Measurements from ENCODE around the gene CYBB.

CYBB gene

DNA sequence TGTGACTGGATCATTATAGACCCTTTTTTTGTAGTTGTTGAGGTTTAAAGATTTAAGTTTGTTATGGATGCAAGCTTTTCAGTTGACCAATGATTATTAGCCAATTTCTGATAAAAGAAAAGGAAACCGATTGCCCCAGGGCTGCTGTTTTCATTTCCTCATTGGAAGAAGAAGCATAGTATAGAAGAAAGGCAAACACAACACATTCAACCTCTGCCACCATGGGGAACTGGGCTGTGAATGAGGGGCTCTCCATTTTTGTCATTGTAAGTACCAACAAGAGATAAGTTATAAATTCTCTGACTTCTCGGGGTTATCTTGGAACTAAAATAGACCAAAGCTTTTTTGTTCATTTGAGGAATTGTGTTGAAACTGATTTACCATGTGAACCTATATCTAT, at the start of gene CYBB:
Gene CYBB (plus strand): TSS at position 203 of the 400 bp plus-strand sequence. CDS start 19 bp downstream, at position 222.
- H3K36me3 ChIP-seq (ENCODE audit: control insufficient read depth, insufficient read depth, low read length), result no peaks in the 10 kb centered on the region
- no peak for DNase-seq (ENCODE audit: extremely low read depth, insufficient read length)
- no peak for TF ChIP-seq CTCF (IDR thresholded peaks at IDR 0.05; ENCODE audit: insufficient read depth, low read length, poor library complexity, severe bottlenecking)
- no peaks in the 10 kb centered on the region for H3K27me3 ChIP-seq (replicated peaks; ENCODE audit: control insufficient read depth, insufficient read depth, low read length)
- H3K4me3 ChIP-seq (replicated peaks; ENCODE audit: low read depth, low read length), result peak within 1 kb of the TSS; percentile 57

- DNase-seq (ENCODE audit: extremely low read depth, insufficient read length), result peak; percentile 17
- no peaks in the 10 kb centered on the region for H3K36me3 ChIP-seq (ENCODE audit: control insufficient read depth, insufficient read depth, low read length)
- peak; percentile 86 for TF ChIP-seq CTCF (IDR thresholded peaks at IDR 0.05; ENCODE audit: insufficient read depth, low read length, poor library complexity, severe bottlenecking)
- no peaks in the 10 kb centered on the region for H3K27me3 ChIP-seq (replicated peaks; ENCODE audit: control insufficient read depth, insufficient read depth, low read length)
- H3K4me3 ChIP-seq (replicated peaks; ENCODE audit: low read depth, low read length), result no peak overlapping the region
These were observed 34.5 kb upstream of the CYBB start for GRCh38 chrX:37745354-37745753.

- no peaks in the 10 kb centered on the region for H3K36me3 ChIP-seq (ENCODE audit: control insufficient read depth, insufficient read depth, low read length)
- TF ChIP-seq CTCF (IDR thresholded peaks at IDR 0.05; ENCODE audit: insufficient read depth, low read length, poor library complexity, severe bottlenecking), result no peak
- H3K27me3 ChIP-seq (replicated peaks; ENCODE audit: control insufficient read depth, insufficient read depth, low read length), result no peaks in the 10 kb centered on the region
- peak; percentile 20 for DNase-seq (ENCODE audit: extremely low read depth, insufficient read length)
- no peak overlapping the region for H3K4me3 ChIP-seq (replicated peaks; ENCODE audit: low read depth, low read length)
These were observed 34.0 kb upstream of the CYBB start for GRCh38 chrX:37745835-37746217.

- H3K27me3 ChIP-seq (replicated peaks; ENCODE audit: control insufficient read depth, insufficient read depth, low read length), result no peaks in the 10 kb centered on the region
- no peak for TF ChIP-seq CTCF (IDR thresholded peaks at IDR 0.05; ENCODE audit: insufficient read depth, low read length, poor library complexity, severe bottlenecking)
- no peaks in the 10 kb centered on the region for H3K36me3 ChIP-seq (ENCODE audit: control insufficient read depth, insufficient read depth, low read length)
- H3K4me3 ChIP-seq (replicated peaks; ENCODE audit: low read depth, low read length), result no peak overlapping the region
- DNase-seq (ENCODE audit: extremely low read depth, insufficient read length), result peak; percentile 48
These were observed 33.5 kb upstream of the CYBB start for GRCh38 chrX:37746218-37746941.

GRCh38 chrX:37746951-37747350, 32.9 kb upstream of the CYBB start:
- H3K36me3 ChIP-seq (ENCODE audit: control insufficient read depth, insufficient read depth, low read length), result no peaks in the 10 kb centered on the region
- H3K4me3 ChIP-seq (replicated peaks; ENCODE audit: low read depth, low read length), result no peak overlapping the region
- TF ChIP-seq CTCF (IDR thresholded peaks at IDR 0.05; ENCODE audit: insufficient read depth, low read length, poor library complexity, severe bottlenecking), result no peak
- H3K27me3 ChIP-seq (replicated peaks; ENCODE audit: control insufficient read depth, insufficient read depth, low read length), result no peaks in the 10 kb centered on the region
- no peak for DNase-seq (ENCODE audit: extremely low read depth, insufficient read length)

All from GM06990 (cell line).